DMS 273 (cell line): ENCODE data around the gene CDKN2AIPNL.
A peak's percentile ranks its signal among the peaks of the same experiment; 100 is the strongest.

Source experiments
- DNase-seq: peaks from one replicate; lab custom pipeline; 2025; ENCODE audit not compliant: unreplicated experiment; lab: John Stamatoyannopoulos, UW

The CDKN2AIPNL gene, protein sequence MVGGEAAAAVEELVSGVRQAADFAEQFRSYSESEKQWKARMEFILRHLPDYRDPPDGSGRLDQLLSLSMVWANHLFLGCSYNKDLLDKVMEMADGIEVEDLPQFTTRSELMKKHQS

DNA sequence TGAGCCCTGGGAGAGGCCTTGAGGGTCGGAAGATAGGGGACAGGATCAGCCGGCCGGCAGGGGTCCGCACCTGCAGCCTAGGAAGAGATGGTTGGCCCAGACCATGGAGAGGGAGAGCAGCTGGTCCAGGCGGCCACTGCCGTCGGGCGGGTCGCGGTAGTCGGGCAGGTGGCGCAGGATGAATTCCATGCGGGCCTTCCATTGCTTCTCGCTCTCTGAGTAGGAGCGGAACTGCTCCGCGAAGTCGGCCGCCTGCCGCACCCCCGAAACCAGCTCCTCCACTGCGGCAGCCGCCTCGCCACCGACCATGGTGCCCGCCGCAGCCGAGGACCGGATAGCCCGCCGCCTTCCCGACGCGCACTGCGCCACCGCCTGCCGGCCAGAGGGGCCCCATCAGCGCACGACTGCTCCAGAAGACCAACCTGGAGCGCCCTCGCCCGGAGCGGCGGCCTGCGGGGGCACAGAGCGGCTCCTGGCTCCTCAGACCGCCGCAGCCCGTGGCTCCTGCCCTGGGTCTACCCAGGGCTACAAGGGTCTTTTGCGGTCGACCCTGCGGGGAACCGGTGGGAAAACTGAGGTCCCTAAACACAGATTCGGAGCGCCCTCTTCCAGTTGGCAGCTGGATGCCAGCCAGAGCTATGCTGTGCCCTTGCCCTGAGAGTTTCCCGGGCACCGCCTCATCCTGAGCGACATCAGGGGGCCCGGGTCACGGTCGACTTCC, at the start of gene CDKN2AIPNL:
Gene CDKN2AIPNL (minus strand): TSS at position 336 of the 721 bp plus-strand sequence. CDS start 27 bp downstream, at position 309.
- peak; percentile 95 for DNase-seq

DNA sequence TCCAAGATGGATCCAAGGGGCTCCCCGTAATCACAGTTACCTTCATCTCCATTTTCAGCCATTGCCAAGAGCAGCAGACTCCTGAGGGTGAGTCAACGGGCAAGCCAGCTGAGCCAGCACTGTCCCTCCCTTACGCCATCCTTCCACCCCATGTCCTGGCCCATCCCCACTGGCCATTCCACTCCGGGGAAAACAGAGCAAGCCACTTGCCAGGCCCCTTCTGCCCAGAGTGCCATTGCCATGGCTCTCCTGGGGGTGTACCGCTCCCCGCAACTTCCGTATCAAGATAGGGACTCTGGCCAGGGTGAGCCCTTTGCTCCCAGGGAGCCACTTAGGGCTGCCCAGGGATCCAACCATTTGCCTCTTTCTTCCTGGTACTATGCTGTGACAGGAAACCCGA, 48.9 kb upstream of the CDKN2AIPNL start:
- DNase-seq: no peak

DNA sequence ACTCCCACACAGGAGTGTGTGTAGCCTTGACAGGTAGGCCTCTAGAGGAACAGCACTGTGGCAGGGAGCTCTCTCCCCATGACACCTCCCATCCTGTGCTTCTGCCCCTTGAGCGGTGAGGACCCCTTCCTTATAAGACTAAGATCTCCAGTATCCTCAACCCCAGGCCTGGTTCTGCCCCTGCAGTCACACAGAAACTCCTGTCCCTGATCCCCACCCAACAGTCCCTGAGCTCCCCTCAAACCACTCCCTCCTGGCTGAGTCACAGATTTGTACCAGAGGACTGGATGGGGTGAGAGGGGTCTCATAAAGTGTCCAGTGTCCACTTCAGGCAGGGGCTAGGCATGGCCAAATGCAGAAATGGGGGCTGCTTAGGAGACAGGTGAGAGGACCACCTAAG, 47.8 kb upstream of the CDKN2AIPNL start:
- no peak for DNase-seq

DNA sequence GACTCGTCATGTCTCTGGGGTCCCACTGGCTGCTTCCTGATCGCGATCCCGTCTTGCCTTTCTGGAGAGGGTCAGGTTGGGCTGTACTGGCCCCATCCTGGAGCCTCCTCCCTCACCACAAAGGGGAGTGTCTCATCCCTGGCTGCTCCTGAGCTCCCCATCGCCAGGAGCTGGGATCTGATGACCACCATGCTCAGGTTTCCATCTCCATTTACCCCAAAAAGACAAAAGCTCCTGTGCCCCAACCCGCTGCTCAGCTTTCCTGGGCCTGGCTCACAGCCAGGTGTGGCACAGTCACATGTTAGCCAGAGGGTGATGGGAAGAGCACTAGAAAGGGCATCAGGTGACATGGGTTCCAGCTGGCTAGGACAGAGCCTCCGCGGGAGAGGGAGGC, 47.3 kb upstream of the CDKN2AIPNL start:
- DNase-seq: peak; percentile 20

DNA sequence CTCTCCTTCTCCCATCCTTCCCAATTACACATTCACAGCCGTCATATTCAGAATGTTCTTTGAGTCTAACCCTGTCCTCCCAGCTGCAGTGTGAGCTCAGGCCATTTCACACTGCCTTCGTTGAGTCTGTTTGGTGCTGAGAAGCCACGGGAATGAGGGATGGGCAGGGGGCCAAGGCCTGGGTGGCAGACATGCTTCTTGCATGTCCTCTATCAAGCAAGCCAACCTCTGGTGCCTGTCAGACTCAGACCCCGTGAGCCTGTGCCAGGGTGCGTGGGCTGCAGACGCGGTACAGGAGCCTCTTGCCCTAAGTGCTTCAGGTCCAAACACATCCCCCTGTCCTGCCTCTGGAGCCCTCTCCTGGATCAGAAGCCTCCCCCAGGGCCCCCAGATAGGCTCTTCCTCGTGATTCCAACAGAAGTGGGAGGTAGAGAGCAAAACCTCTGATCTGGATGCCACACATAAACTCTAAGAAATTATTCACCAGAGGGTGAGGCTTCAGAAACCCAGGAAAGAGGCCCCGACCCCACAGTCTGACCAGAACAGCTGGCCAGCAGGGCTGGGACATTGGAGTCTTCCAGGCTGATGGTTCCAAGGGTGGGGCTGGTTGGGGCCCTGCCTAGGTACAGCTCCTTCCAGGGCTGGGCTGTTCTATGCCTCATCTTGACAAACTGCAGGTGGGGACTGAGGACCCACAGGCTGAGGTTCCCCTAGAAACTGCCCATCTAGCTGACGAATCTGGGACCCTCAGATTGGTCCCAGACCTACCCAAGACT, 46.7 kb upstream of the CDKN2AIPNL start:
- DNase-seq: peak; percentile 23

DNA sequence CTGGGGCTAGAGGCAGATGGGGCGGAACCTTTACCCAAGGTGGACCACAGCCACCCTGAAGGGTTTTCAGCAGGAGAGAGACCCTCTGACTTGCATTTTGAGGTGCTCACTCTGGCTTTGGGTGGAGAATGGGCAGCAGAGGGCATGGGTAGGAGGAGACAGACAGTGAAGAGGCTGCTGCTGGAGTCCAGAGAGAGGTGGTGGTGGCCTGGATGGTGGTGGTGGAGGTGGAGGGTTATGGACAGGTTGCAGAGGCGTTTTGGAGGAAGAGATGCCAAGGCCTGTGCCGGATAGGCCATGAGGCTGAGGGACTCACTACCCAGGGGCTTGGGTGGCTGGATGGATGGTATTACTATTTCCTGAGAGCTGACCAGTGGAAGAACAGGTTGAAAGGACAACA, 46.1 kb upstream of the CDKN2AIPNL start:
- DNase-seq: no peak

DNA sequence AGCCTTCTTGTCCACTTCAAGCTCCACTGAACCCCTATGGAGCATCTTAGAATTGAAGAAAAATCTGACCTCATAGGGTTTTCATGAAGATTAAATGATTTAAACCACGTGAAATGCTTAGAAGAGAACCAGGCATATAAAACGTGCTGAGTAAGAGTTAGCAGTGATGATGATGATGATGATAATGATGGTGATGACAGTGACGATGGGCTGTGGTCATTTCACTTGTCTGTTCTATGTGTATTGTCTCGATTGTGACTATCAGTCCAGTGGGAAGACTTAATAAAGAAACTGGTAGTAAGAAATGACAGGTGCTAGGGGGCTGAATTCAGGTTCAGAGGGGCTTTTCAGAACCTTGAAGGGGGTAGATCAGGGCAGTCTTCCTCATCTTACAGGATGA, 45.1 kb upstream of the CDKN2AIPNL start:
- DNase-seq: no peak

DNA sequence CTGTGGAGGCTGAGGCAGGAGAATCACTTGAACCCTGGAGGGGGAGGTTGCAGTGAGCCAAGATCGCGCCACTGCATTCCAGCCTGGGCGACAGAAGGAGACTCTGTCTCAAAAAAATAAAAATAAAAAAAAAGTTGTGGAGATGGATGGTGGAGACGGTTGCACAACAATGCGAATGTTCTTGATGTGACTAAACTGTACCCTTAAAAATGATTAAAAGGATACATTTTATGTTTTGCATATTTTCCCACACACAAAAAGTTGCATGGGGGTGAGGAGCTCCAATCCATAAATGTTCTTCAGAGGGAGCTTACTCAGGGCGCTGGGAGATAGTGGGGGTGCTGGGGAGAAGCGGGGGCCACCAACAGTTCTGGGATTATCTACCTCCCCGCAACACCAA, 43.8 kb upstream of the CDKN2AIPNL start:
- no peak for DNase-seq

DNA sequence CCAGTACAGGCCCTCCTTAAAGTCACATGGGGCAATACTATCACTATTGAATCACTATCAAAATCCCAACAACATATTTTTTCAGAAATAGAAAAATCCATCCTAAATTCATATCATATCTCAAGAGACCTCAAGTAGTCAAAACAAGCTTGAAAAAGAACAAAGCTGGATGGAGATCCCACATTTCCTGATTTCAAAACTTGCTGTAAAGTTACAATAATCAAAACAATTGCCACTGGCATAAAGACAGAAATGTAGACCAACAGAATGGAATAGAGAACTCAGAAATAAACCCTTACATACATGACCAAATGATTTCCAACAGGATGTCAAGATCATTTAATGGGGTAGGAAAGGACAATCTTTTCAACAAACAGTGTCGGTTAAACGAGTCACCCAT, 41.3 kb upstream of the CDKN2AIPNL start:
- no peak for DNase-seq

DNA sequence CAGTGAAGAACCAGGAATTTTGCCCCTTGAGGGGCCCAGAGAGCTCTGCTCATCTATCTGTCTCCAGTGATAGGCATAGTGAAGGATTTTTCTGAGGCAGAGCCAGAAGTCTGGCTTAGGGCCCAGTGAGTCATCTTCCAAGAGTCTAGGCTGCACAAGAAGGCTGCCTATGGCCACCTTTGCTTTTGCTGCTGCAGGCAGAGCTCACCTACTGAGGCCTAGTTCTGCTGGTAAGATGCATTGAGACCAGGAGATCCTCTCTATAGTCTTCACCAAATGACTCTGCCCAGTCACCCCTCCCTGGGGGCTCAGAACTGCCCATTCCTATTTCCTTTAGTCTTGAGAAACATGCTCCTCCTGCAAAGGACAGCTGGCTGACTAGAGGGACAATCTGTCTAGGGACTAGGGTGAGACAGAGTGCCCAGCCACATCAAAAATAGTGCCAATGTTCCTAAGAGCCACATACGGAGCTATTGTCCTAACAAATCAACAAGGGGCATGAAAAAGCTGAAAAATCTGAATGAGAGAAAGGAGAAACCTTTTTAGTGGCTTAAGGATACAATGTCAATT, 40.3 kb upstream of the CDKN2AIPNL start:
- DNase-seq: peak; percentile 65

DNA sequence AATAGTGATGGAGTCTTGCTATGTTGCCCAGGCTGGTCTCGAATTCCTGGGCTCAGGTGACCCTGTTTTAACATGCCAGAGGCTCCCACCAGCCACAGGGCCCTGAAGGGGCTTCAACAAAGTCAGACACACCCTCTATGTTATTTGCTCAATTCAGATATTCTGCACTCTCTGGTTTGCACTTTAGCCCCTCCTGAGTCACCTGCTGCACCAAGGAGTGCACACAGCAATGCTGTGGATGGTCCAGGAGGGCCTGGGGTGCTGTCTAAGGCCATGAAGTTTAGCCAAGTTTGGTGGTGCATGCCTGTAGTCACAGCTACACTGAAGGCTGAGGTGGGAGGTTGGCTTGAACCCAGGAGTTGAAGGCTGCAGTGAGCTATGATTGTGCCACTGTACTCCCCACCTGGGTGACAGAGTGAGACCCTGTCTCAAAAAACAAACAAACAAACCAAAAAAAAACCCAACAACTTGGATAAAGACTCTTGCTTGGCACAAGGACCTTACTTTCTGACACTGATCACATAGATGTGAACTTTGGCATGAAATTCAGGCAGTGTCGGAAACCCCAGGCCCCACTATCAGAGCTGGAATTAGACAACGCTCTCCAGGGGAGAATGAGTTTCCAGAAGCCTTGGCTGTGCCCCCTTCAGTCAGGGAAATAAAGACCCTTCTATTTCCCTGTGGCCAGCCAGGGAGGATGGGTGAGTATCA, 39.7 kb upstream of the CDKN2AIPNL start:
- DNase-seq: no peak

DNA sequence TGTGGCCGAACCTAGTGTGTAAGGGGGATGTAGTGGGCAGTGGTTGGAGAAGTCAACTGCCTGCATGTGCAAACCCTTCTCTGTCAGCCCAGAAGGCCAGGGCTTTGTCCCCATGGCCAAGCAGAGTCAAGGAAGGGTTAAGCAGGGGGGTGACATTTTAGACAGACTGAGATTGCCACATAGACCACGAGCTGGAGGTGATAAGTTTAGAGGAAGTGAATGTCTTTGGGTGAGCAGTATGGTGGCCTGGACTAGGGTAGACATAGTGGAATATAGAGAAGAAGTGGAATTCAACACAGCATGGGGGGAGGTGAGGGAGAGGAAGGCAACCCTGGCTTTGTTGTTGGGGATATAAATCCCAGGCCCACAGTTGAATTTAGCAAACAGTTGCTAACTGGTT, 38.7 kb upstream of the CDKN2AIPNL start:
- DNase-seq: no peak

DNA sequence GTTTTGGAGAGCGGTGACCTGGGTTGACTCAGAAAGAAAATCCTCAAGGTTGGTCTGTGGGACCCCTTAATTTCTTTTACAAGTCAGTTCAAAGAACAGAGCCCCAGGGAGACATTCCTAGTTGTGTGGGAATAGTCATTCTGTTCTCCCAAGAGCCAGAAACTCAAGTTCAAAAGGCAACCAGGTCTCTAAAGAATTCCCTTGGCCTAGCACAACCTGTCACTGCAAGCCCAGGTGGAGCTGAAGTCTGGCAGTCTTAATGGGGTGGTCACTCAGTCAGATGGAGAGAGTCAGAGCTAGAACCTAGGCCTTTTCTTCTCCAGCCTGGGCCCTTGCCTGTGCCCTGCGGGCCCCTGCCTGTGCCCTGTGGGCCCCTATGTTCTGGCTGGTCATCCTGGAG, 37.5 kb upstream of the CDKN2AIPNL start:
- DNase-seq: no peak

DNA sequence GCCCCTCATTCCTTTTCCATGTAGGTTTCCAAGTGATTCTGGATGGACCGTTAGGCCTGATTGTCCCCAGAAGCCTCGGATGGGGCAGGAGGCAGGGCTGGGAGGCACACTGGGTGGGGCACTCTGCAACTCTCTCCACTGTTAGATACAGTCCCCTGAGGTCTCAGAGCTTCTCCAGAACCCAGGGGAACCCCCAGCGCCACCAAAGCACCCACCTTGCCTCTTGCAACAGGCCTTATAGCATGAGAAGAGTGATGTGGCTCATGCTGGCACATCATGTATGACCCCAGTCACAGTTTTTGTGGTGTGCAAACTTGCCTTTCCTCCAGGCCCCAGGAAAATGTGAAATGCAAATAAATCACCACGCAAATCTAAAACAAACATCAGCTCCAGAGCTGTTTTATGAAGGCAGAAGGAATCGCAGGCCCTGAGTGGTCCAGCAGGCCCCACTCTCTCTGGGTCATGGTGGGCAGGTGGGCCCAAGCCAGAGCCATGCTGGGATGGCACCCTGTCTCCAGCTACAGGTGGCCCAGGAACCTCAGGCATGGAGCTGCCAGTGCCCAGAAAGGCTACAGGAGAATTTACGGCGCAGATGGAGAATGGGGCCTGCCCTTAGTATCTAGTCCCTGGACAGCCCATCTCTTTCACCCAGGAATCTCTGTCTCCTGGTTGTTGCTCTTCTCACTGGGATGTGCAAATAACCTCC, 36.3 kb upstream of the CDKN2AIPNL start:
- no peak for DNase-seq

DNA sequence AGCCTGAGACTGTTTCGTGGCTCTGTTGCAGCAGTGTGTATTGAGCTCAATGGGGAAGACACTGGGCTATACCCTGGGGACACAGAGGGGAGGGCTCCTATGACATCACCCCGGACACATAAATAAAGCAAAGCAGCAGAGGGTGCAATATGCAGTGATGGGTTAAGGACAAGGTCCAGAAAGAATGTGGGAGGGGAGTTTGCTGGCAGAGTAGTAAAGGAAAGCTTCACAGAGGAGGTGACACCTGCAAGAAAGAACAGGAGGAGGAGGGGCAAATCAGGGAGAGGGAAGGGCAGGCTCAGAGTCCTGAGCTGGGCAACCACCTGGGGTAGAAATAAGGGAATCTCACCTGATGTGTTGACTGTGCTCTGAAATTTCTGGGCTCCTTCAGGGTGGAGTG, 35.3 kb upstream of the CDKN2AIPNL start:
- DNase-seq: no peak

DNA sequence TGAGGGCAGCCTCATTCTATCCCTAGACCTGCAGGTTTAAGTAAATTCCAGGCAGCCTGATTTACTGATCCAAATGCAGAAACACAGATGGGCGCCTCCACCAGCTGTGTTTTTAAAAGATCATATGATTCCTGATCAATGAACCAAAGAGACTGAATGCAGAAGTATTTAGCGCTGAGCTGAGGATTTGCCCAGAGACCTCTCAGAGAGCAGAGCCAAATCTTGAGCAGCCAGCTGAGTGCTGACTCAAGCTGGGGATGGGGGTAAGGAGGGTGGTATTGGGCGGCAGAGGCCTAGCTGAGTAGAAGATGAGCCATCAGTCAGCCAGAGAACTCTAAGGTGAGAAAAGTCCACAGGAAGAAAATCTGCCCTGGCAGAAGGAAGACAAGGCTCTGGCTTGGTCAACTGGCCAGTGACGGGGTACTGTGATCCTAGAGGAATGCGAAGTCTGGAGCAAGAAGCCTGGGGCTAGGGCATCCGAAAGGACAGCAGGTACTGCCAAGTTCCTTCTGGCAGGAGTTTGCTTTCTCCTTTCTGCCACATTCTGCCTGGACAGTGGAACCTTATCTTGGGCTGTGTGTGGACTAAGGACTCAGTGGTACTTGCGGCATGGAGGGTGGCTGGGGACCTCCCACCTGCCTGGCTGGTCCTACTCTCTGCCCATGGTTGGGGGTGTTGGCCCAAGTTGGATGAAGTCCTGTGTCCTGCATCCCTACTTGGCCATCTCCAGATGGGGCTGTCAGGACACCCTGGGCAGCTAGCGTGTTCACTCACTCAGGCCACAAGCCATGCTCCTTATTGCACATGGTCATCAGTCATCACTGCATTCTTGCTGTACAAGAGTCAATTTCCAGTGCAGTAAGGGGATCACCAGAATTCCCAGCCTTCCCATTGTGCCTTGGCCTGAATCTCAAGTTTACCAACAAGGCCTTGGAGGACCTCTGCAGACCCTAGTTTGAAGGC, 34.5 kb upstream of the CDKN2AIPNL start:
- DNase-seq: no peak

DNA sequence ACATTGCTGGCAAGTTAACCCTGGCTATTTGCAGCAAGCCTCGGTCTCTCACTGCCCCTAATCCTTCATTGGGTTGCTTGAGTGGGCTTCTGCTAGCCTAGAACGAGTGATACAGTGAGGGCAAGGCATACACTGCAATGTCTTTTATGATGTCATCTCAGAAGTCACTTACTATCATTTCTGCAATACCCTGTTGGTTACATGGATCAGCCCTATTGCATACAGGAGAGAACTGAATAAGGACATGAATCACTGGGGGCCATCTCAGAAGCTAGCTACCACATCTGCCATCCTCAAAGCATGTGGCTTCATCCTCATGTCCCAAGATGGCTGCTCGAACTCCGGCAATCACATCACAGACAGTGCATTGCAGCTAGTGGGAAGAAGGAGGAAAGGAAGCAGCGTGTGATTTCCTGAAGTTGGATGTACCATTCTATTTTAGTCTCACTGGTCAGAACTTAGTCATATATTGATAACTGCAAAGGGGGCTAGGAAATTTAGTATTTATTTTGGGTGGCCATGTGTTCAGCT, 33.3 kb upstream of the CDKN2AIPNL start:
- no peak for DNase-seq

DNA sequence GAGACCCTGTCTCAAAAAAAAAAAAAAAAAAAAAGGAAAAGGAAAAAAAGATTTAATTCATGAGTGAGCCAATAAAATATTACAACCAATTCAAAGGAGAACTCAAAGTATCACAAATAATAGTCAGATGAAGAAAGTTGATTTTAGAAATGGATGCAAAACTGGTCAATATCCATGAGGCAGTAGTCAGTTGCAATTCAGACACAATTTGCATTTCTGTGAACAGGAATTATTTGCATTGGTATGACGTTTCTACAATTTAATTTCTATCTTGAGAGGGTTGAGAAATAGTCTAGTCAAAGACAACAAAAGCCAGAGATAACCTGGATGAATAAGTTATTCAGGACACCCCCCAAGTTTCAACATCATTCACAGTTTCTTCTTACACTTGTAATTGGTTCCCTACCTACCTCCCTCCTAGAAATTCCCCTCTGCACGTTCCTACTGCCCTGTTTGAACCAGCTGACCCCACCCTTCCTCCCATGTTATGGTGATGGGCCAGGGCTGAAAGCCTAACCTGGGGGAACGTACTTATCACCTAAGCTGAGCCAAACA, 28.6 kb upstream of the CDKN2AIPNL start:
- no peak for DNase-seq

DNA sequence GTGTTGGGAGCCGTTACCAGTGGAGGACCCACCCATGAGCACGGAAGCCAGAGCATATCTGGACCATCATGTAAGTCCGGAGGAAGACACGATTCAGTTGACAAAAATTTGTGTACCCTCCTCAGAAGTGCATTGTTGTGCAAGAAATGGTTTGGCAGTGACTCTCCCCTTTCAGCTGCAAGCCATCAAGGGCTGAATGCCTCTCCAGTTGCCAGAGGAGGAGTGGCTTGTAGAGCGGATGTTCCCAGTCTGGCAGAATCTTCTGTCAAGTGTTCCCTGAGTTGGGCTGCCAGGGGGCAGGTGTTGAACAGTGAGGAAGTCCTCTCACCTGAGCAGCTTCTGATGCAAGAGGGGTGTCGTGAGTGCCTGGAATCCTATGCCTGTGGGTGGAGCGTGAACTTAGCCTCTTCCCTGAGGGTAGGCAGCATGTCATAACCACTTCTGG, 27.6 kb upstream of the CDKN2AIPNL start:
- DNase-seq: peak; percentile 22
